Coronary artery (tissue), 2 donors: ENCODE results near the gene ADM2.

ENCODE experiments used
- DNase-seq: peaks from one replicate; pipeline ENCODE4 v3.0.0-alpha.2; 2017; ENCODE audit warnings: low spot score
- H3K27ac ChIP-seq, 2 donors: fragments of 200-600 bp; sonication (generic); one replicate each; pipeline ENCODE4 v1.5.1; 2016 to 2019
- H3K4me3 ChIP-seq: fragments of 200-600 bp; sonication (generic); 2 replicates; pipeline ENCODE4 v1.5.1; 2016; ENCODE audit warnings: mild to moderate bottlenecking, moderate library complexity
- CTCF ChIP-seq: fragments of 200-600 bp; sonication (generic); IDR thresholded peaks from one replicate; pipeline ENCODE4 v1.5.1; 2019; ENCODE audit warnings: antibody characterized with exemption

The ADM2 gene

GRCh38 chr22:50456466-50457234 is 24.7 kb upstream of the ADM2 start:
- DNase-seq: no peak
- Histone ChIP-seq H3K4me3 (no peak overlapping the region), H3K27ac (no peak overlapping the region)
- no peak for TF ChIP-seq CTCF

- no peak for DNase-seq
- no peak for TF ChIP-seq CTCF
- H3K27ac ChIP-seq: no peak overlapping the region
- H3K4me3 ChIP-seq: no peak overlapping the region
These were observed 22.3 kb upstream of the ADM2 start for GRCh38 chr22:50459016-50459415.

- no peak for DNase-seq
- no peak overlapping the region for H3K27ac ChIP-seq
- TF ChIP-seq CTCF: no peak
- no peak overlapping the region for H3K4me3 ChIP-seq
These were observed 21.7 kb upstream of the ADM2 start for GRCh38 chr22:50459496-50460140.

- no peak for TF ChIP-seq CTCF
- no peak for DNase-seq
- H3K4me3 ChIP-seq: no peak overlapping the region
- no peak overlapping the region for H3K27ac ChIP-seq
These were observed 20.4 kb upstream of the ADM2 start for GRCh38 chr22:50460938-50461337.

GRCh38 chr22:50461536-50461935 is 19.8 kb upstream of the ADM2 start:
- H3K4me3 ChIP-seq: no peak overlapping the region
- no peak overlapping the region for H3K27ac ChIP-seq
- TF ChIP-seq CTCF: no peak
- DNase-seq: no peak

GRCh38 chr22:50461979-50462540 is 19.3 kb upstream of the ADM2 start:
- Histone ChIP-seq H3K4me3 (no peak overlapping the region), H3K27ac (no peak overlapping the region)
- TF ChIP-seq CTCF: no peak
- DNase-seq: no peak
